HCT116 (cell line): Measurements from ENCODE around the gene NEMP1. TPM values are rescaled to one million over a fixed set of nuclear protein-coding genes. Genes with fewer than 3 reads are reported as not detected.

Experiments used
- ATAC-seq: fragments of 200-7000 bp; cut with Tn5 transposase; 2 replicates; pipeline ENCODE4 v1.9.1; 2020; ENCODE audit warnings: mild to moderate bottlenecking, moderate library complexity
- BruUV-seq: library from RNA; stranded (reverse); fragments of 400-500 nt; replicated peaks from 2 replicates; lab custom pipeline; 2021; lab: Mats Ljungman, UMichigan
- CTCF ChIA-PET: fragments of 300-600 bp; sonication (Branson Sonifier 250); formaldehyde crosslinking; loops from one replicate; lab custom pipeline; 2021; ENCODE audit warnings: antibody characterized with exemption; lab: Charles Lee
- POLR2A ChIA-PET: fragments of 300-600, 350-600 bp; sonication (Branson Sonifier 250); formaldehyde crosslinking; loops from one replicate; lab custom pipeline; 2021; ENCODE audit warnings: antibody characterized with exemption; lab: Charles Lee
- RAD21 ChIA-PET, 2 experiments: fragments of 300-600 bp; sonication (Branson Sonifier 250); formaldehyde crosslinking; loops; one replicate each; lab custom pipeline; 2023; ENCODE audit warnings: low total read pairs in 2 of 2; ENCODE audit not compliant: uncharacterized antibody in 2 of 2, unreplicated experiment in 2 of 2, low non-redundant PET in 1 of 2; lab: Charles Lee
- DNase-seq: peaks from one replicate; pipeline ENCODE4 v3.0.0-alpha.2; 2010; ENCODE audit warnings: low read depth, low spot score
- H2AFZ ChIP-seq: fragments of 200-600 bp; shearing (Covaris generic), sonication (generic); 2 replicates; pipeline ENCODE4 v1.6.1; 2017; ENCODE audit warnings: low read depth, mixed run types, mixed read lengths, antibody characterized with exemption, low read length; ENCODE audit not compliant: poor library complexity, severe bottlenecking
- H3K27ac ChIP-seq: 2 replicates; pipeline ENCODE4 v1.5.1; 2012; ENCODE audit warnings: low read depth, low read length
- H3K27me3 ChIP-seq: fragments of 200-600 bp; sonication (generic); 2 replicates; pipeline ENCODE4 v1.6.1; 2016; ENCODE audit warnings: mixed run types, low read length, mixed read lengths; ENCODE audit not compliant: insufficient read depth
- H3K36me3 ChIP-seq, 2 experiments: fragments of 200-500 bp in 1 of 2; fragments of 200-600 bp in 1 of 2; sonication (Bioruptor generic) in 1 of 2; sonication (generic) in 1 of 2; 2 replicates each; pipeline versions ENCODE4 v1.5.1 to v1.6.1; 2014 to 2016; ENCODE audit warnings: low read length in 2 of 2, inconsistent platforms in 1 of 2, mixed read lengths in 1 of 2, mixed run types in 1 of 2; ENCODE audit not compliant: insufficient read depth in 2 of 2, control insufficient read depth in 1 of 2
- H3K4me1 ChIP-seq, 2 experiments: fragments of 200-600 bp in 1 of 2; sonication (generic) in 1 of 2; 2 replicates each; pipeline versions ENCODE4 v1.5.1 to v1.6.1; 2012 to 2017; ENCODE audit warnings: low read length in 2 of 2, inconsistent platforms in 1 of 2, mild to moderate bottlenecking in 1 of 2, mixed read lengths in 1 of 2, mixed run types in 1 of 2, moderate library complexity in 1 of 2; ENCODE audit not compliant: insufficient read depth in 2 of 2, control insufficient read depth in 1 of 2
- H3K4me2 ChIP-seq: fragments of 200-600 bp; sonication (generic); 2 replicates; pipeline ENCODE4 v1.6.1; 2017; ENCODE audit warnings: mixed run types, low read length, mixed read lengths
- H3K4me3 ChIP-seq, 2 experiments: fragments of 200-600 bp in 1 of 2; sonication (generic) in 1 of 2; replicated peaks in 1 of 2; 2 replicates each; pipeline ENCODE4 v1.5.1; 2011 to 2016; ENCODE audit warnings: low read length in 2 of 2, control low read depth in 1 of 2, low read depth in 1 of 2, mild to moderate bottlenecking in 1 of 2, mixed read lengths in 1 of 2, mixed run types in 1 of 2
- H3K79me2 ChIP-seq: fragments of 200-600 bp; sonication (generic); 2 replicates; pipeline ENCODE4 v1.6.1; 2017; ENCODE audit warnings: mild to moderate bottlenecking, mixed run types, low read length, moderate library complexity, mixed read lengths; ENCODE audit not compliant: insufficient read depth
- H3K9ac ChIP-seq: fragments of 200-600 bp; sonication (generic); 2 replicates; pipeline ENCODE4 v1.6.1; 2016; ENCODE audit warnings: low read length, mixed read lengths
- H3K9me2 ChIP-seq: fragments of 200-600 bp; sonication (generic), shearing (Covaris generic); 2 replicates; pipeline ENCODE4 v1.6.1; 2017; ENCODE audit warnings: mixed run types, mild to moderate bottlenecking, moderate library complexity; ENCODE audit not compliant: insufficient read depth
- H3K9me3 ChIP-seq, 2 experiments: fragments of 200-500 bp in 1 of 2; fragments of 200-600 bp in 1 of 2; sonication (Bioruptor generic) in 1 of 2; sonication (generic) in 1 of 2; 2 replicates each; pipeline ENCODE4 v1.6.1; 2014 to 2017; ENCODE audit warnings: low read length in 2 of 2, mixed read lengths in 2 of 2, inconsistent platforms in 1 of 2, low read depth in 1 of 2, mild to moderate bottlenecking in 1 of 2, mixed run types in 1 of 2, moderate library complexity in 1 of 2; ENCODE audit not compliant: control insufficient read depth in 1 of 2, insufficient read depth in 1 of 2
- H4K20me1 ChIP-seq: fragments of 200-600 bp; sonication (generic), shearing (Covaris generic); 2 replicates; pipeline ENCODE4 v1.6.1; 2017; ENCODE audit warnings: mixed run types, mild to moderate bottlenecking, moderate library complexity; ENCODE audit not compliant: insufficient read depth
- CBX3 ChIP-seq: IDR thresholded peaks from 2 replicates; pipeline ENCODE4 v1.6.1; 2012; ENCODE audit warnings: low read depth
- CEBPB ChIP-seq: IDR thresholded peaks from 2 replicates; pipeline ENCODE4 v1.6.1; 2012; ENCODE audit warnings: low read depth
- CTCF ChIP-seq, 3 experiments: fragments of 200-600 bp in 1 of 3; sonication (generic) in 1 of 3; IDR thresholded peaks in 2 of 3; conservative IDR thresholded peaks in 1 of 3; 2 replicates each; pipeline ENCODE4 v1.5.1; 2012 to 2017; ENCODE audit warnings: low read depth in 2 of 3, low read length in 2 of 3, antibody characterized with exemption in 1 of 3, borderline replicate concordance in 1 of 3, control low read depth in 1 of 3, mild to moderate bottlenecking in 1 of 3, mixed read lengths in 1 of 3, mixed run types in 1 of 3, moderate library complexity in 1 of 3; ENCODE audit not compliant: insufficient read depth in 1 of 3
- EGR1 ChIP-seq: IDR thresholded peaks from 2 replicates; pipeline ENCODE4 v1.6.1; 2012; ENCODE audit warnings: low read depth
- EZH2 ChIP-seq: fragments of 200-600 bp; sonication (generic); IDR thresholded peaks from 2 replicates; pipeline ENCODE4 v1.6.1; 2017; ENCODE audit warnings: antibody characterized with exemption, mixed run types
- EZH2phosphoT487 ChIP-seq: fragments of 200-600 bp; IDR thresholded peaks from 2 replicates; pipeline ENCODE4 v1.6.1; 2018; ENCODE audit warnings: antibody characterized with exemption, borderline replicate concordance
- POLR2AphosphoS5 ChIP-seq: IDR thresholded peaks from 2 replicates; pipeline ENCODE4 v1.6.1; 2011; ENCODE audit warnings: mild to moderate bottlenecking, low read depth, low read length, moderate library complexity
- RAD21 ChIP-seq: IDR thresholded peaks from 2 replicates; pipeline ENCODE4 v1.6.1; 2012; ENCODE audit warnings: low read depth, mild to moderate bottlenecking
- SRF ChIP-seq: IDR thresholded peaks from 2 replicates; pipeline ENCODE4 v1.6.1; 2012; ENCODE audit warnings: low read depth
- intact Hi-C: fragments of 100-400 bp; cut with micrococcal nuclease; formaldehyde crosslinking; loops from 2 replicates; pipeline ENCODE4 v1.10.0; 2022
- total RNA-seq: library from RNA; stranded (reverse); gene quantifications from one replicate; pipeline ENCODE4 v1.2.1, GENCODE V29; 2021; ENCODE audit not compliant: unreplicated experiment
- TF ChIP-seq, protein P1 (sequence below): IDR thresholded peaks from 2 replicates; pipeline ENCODE4 v1.6.1; 2012; ENCODE audit warnings: low read depth
- TF ChIP-seq, protein P2 (sequence below): IDR thresholded peaks from 2 replicates; pipeline ENCODE4 v1.6.1; 2011; ENCODE audit warnings: mild to moderate bottlenecking, low read length, moderate library complexity; ENCODE audit not compliant: insufficient replicate concordance; ENCODE audit errors: extremely low read depth
- TF ChIP-seq, protein P3 (sequence below): IDR thresholded peaks from 2 replicates; pipeline ENCODE4 v1.6.1; 2012

The NEMP1 gene
- total RNA-seq, 1 experiment from 2014 or later: 35.2 TPM

DNA sequence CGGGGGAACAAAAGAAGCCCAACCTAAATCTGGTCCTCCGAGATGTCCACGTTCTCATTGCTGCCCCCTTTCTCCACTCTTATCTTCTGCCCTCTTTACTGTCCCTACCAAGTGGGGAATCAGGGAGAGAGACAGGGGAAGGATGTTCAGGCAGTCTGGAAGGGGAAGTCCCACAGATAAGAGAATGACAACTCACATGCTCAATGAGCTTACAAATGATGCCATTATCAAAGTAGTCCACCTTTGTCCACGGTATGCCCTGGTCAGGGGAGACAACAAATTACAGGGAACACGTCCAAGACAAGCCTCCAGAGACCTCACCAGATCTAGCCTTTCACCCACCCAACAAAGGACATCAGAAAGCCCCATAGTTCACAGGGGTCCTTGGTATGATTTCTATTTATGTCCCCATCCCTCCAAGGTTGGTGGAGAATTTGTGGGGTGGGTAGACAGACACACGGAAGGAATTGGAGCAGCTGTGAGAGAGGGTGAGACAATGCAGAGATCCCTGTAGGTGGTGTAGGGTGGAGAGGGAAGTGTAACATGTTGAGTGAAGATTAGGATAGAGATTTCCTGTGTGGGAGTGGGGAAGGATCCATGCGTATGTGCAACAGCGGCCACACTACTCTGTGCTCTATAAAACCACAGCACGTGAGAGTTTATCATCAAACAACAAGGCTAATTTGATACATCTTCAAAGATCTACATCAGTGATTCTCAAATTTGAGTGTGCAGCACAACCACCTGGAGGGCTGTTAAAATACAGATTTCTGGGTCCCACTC, 39.4 kb downstream of the NEMP1 start:
- ChIA-PET CTCF (no interaction called here), RAD21 (no interaction called here)

More for the DNA sequence above, 39.4 kb downstream of the NEMP1 start:
- ATAC-seq (no peak), DNase-seq (no peak)
- no peak for TF ChIP-seq CTCF (IDR thresholded peaks at IDR 0.05 in 2 of 3, conservative IDR thresholded peaks at IDR 0.05 in 1 of 3; ENCODE audit: borderline replicate concordance in 1 of 3, insufficient read depth in 1 of 3, low read depth in 2 of 3, low read length in 2 of 3)
- no peak for TF ChIP-seq RAD21
- no peak for TF ChIP-seq CBX3
- TF ChIP-seq POLR2AphosphoS5: no peak
- TF ChIP-seq EZH2phosphoT487: no peak
- TF ChIP-seq EGR1: no peak
- TF ChIP-seq CEBPB: no peak
- TF ChIP-seq, protein P1, sequence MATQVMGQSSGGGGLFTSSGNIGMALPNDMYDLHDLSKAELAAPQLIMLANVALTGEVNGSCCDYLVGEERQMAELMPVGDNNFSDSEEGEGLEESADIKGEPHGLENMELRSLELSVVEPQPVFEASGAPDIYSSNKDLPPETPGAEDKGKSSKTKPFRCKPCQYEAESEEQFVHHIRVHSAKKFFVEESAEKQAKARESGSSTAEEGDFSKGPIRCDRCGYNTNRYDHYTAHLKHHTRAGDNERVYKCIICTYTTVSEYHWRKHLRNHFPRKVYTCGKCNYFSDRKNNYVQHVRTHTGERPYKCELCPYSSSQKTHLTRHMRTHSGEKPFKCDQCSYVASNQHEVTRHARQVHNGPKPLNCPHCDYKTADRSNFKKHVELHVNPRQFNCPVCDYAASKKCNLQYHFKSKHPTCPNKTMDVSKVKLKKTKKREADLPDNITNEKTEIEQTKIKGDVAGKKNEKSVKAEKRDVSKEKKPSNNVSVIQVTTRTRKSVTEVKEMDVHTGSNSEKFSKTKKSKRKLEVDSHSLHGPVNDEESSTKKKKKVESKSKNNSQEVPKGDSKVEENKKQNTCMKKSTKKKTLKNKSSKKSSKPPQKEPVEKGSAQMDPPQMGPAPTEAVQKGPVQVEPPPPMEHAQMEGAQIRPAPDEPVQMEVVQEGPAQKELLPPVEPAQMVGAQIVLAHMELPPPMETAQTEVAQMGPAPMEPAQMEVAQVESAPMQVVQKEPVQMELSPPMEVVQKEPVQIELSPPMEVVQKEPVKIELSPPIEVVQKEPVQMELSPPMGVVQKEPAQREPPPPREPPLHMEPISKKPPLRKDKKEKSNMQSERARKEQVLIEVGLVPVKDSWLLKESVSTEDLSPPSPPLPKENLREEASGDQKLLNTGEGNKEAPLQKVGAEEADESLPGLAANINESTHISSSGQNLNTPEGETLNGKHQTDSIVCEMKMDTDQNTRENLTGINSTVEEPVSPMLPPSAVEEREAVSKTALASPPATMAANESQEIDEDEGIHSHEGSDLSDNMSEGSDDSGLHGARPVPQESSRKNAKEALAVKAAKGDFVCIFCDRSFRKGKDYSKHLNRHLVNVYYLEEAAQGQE: no peak
- TF ChIP-seq, protein P2, sequence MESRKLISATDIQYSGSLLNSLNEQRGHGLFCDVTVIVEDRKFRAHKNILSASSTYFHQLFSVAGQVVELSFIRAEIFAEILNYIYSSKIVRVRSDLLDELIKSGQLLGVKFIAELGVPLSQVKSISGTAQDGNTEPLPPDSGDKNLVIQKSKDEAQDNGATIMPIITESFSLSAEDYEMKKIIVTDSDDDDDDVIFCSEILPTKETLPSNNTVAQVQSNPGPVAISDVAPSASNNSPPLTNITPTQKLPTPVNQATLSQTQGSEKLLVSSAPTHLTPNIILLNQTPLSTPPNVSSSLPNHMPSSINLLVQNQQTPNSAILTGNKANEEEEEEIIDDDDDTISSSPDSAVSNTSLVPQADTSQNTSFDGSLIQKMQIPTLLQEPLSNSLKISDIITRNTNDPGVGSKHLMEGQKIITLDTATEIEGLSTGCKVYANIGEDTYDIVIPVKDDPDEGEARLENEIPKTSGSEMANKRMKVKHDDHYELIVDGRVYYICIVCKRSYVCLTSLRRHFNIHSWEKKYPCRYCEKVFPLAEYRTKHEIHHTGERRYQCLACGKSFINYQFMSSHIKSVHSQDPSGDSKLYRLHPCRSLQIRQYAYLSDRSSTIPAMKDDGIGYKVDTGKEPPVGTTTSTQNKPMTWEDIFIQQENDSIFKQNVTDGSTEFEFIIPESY: no peak
- TF ChIP-seq EZH2: no peak
- no peak for TF ChIP-seq SRF
- TF ChIP-seq, protein P3, sequence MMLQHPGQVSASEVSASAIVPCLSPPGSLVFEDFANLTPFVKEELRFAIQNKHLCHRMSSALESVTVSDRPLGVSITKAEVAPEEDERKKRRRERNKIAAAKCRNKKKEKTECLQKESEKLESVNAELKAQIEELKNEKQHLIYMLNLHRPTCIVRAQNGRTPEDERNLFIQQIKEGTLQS: no peak
- Histone ChIP-seq H3K27me3 (peaks cover 20% of the 10 kb centered on the region; the same call in 1 of the 2 replicates), H4K20me1 (no peaks in the 10 kb centered on the region), H3K27ac (no peak overlapping the region), H3K9me2 (no peaks in the 10 kb centered on the region), H3K9ac (no peak overlapping the region), H3K79me2 (no peaks in the 10 kb centered on the region), H3K9me3 (no peaks in the 10 kb centered on the region), H3K4me2 (no peak overlapping the region), H2AFZ (no peak overlapping the region), H3K4me3 (no peak overlapping the region), H3K36me3 (no peaks in the 10 kb centered on the region), H3K4me1 (no peaks in the 10 kb centered on the region)
- intact Hi-C loops: no loop called here
- POLR2A ChIA-PET: no interaction called here
- no TSS peak for BruUV-seq
